Measurements from ENCODE around the gene NCR2.

NCR2 gene

DNA sequence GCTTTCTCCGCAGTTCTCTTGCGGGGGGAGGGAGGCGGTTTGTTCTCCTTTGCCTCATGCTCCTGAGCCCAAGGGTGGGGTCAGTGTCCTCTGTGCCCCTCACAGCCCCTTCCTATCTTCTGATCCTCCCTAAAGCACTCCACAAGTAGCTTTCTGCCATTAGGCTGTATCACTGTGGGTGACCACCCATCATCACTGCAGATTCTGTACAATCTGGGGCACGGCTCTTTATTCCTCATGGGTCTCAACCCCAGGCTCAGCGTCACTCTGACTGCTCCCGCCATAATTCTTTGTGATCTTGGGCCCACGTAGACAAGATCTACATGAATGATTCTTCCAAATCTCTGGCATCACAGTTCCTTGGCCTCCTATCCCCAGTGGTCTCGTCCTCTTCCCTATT is 10.5 kb downstream of the NCR2 start:
- H3K4me1 ChIP-seq (ENCODE audit: control insufficient read depth, insufficient read depth, low read length): no peaks in the 10 kb centered on the region
- no peak overlapping the region for H3K27ac ChIP-seq (ENCODE audit: low read length)
- H3K9me3 ChIP-seq (ENCODE audit: control insufficient read depth in 2 of 2, low read length in 2 of 2): peaks cover 3 to 6% of the 10 kb centered on the region in 2 donors
- no peak overlapping the region for H3K4me3 ChIP-seq (ENCODE audit: low read length in 2 of 2)
- H3K9ac ChIP-seq (ENCODE audit: low read length in 2 of 2): no peak overlapping the region
- H3K27me3 ChIP-seq (ENCODE audit: control insufficient read depth in 1 of 2, insufficient read depth in 2 of 2, low read length in 2 of 2): peaks cover 0 to 14% of the 10 kb centered on the region in 2 donors
- no peaks in the 10 kb centered on the region for H3K36me3 ChIP-seq (ENCODE audit: control insufficient read depth in 2 of 2, insufficient read depth in 2 of 2, low read length in 2 of 2)

DNA sequence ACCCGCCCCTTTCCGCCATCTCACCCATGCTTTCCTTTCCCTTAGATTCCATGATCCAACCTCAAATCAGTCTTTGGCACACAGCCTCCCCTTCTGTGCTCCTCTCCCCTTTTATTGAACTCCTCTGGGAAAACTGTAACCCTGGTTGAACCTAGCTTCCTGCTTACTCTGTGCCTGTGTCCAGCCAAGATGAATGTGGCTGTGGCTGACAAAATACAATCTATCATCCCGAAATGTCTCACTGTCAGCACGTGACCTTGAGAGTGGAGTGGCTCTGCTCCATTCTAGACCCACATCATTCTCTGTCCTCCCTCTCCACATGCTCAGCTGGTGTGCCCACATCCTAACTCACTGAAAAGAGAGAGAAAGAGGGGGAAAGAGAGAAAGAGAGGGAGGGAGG is 11.0 kb downstream of the NCR2 start:
- Histone ChIP-seq H3K27me3 (ENCODE audit: control insufficient read depth in 1 of 2, insufficient read depth in 2 of 2, low read length in 2 of 2) (peaks cover 0 to 19% of the 10 kb centered on the region in 2 donors), H3K4me3 (ENCODE audit: low read length in 2 of 2) (no peak overlapping the region), H3K4me1 (ENCODE audit: control insufficient read depth, insufficient read depth, low read length) (no peaks in the 10 kb centered on the region), H3K36me3 (ENCODE audit: control insufficient read depth in 2 of 2, insufficient read depth in 2 of 2, low read length in 2 of 2) (no peaks in the 10 kb centered on the region), H3K9me3 (ENCODE audit: control insufficient read depth in 2 of 2, low read length in 2 of 2) (peaks cover 3 to 6% of the 10 kb centered on the region in 2 donors), H3K27ac (ENCODE audit: low read length) (no peak overlapping the region), H3K9ac (ENCODE audit: low read length in 2 of 2) (no peak overlapping the region)

DNA sequence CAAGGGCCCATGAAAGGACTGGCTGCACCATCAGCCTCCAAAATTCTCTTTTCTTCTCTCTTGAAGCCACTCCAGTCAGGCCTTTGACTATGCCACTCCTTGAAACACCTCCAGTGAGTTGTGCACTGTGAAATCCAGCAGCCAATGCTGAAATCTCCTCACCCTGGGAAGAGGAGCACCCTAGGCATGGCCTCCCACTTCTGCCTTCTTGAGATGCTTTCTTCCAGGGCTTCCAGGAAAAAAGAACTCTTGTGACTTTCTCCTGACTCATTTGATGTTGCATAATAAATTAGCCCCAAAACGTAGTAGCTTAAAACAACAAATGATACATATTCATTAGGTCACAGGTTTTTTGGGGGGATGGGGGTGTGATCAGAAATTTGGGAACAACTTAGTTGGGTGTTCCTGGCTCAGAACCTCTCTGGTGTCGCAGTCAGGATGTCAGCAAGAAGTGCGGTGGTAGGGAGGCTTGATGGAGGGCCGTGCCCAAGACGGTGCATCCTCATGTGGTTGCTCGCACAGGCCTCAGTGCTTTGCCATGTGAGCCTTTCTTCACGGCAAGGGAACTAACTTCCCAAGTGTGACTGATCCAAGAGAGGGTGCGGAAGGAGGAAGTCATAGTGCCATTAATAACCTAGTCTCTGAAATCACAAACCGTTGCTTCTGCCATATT is 12.1 kb downstream of the NCR2 start:
- no peaks in the 10 kb centered on the region for H3K4me1 ChIP-seq (ENCODE audit: control insufficient read depth, insufficient read depth, low read length)
- H3K27ac ChIP-seq (ENCODE audit: low read length): no peak overlapping the region
- H3K36me3 ChIP-seq (ENCODE audit: control insufficient read depth in 2 of 2, insufficient read depth in 2 of 2, low read length in 2 of 2): no peaks in the 10 kb centered on the region
- no peak overlapping the region for H3K4me3 ChIP-seq (ENCODE audit: low read length in 2 of 2)
- H3K9ac ChIP-seq (ENCODE audit: low read length in 2 of 2): no peak overlapping the region
- peaks cover 3 to 18% of the 10 kb centered on the region in 2 donors for H3K27me3 ChIP-seq (ENCODE audit: control insufficient read depth in 1 of 2, insufficient read depth in 2 of 2, low read length in 2 of 2)
- peaks cover 3 to 6% of the 10 kb centered on the region in 2 donors for H3K9me3 ChIP-seq (ENCODE audit: control insufficient read depth in 2 of 2, low read length in 2 of 2)

DNA sequence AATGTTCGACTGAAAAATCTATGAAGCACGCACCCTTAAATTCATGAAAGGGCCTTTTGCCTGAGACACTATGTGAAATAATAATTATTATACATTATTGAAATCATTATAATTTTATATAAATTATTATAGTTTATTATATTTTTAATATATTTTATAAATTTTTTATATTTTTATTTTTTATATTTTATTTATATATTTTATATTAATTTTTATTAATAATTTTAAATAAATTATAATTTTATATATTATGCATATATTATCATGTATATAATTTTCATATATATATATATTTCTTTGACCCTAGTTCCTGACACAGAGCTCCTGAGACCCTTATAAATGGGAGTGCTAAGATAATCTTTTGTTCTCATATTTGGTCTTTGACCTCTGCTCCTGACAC is 13.5 kb downstream of the NCR2 start:
- no peaks in the 10 kb centered on the region for H3K36me3 ChIP-seq (ENCODE audit: control insufficient read depth in 2 of 2, insufficient read depth in 2 of 2, low read length in 2 of 2)
- peaks cover 7 to 22% of the 10 kb centered on the region in 2 donors for H3K27me3 ChIP-seq (ENCODE audit: control insufficient read depth in 1 of 2, insufficient read depth in 2 of 2, low read length in 2 of 2)
- H3K27ac ChIP-seq (ENCODE audit: low read length): no peak overlapping the region
- H3K9me3 ChIP-seq (ENCODE audit: control insufficient read depth in 2 of 2, low read length in 2 of 2): peaks cover 3 to 6% of the 10 kb centered on the region in 2 donors
- H3K4me3 ChIP-seq (ENCODE audit: low read length in 2 of 2): no peak overlapping the region
- H3K9ac ChIP-seq (ENCODE audit: low read length in 2 of 2): no peak overlapping the region
- no peaks in the 10 kb centered on the region for H3K4me1 ChIP-seq (ENCODE audit: control insufficient read depth, insufficient read depth, low read length)

DNA sequence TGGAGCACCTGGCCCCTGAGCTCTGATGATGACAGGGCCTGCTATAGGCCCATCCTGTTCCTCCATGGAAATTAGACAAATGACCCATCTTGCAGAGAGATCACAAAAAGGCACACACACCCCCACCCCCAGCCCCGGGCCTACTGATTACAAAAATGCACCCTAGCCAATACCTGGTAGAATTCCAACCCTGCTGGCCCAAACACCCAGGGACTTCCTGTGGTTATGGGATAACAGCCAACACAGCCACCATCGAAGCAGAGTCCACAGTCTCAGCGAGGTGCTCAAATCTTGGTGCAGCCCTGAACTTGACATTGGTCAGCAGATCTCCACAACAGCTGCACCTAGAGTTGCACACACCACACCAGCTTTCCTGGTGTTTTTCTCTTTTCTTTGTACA is 17.0 kb downstream of the NCR2 start:
- no peaks in the 10 kb centered on the region for H3K36me3 ChIP-seq (ENCODE audit: control insufficient read depth in 2 of 2, insufficient read depth in 2 of 2, low read length in 2 of 2)
- no peak overlapping the region for H3K4me3 ChIP-seq (ENCODE audit: low read length in 2 of 2)
- H3K4me1 ChIP-seq (ENCODE audit: control insufficient read depth, insufficient read depth, low read length): no peaks in the 10 kb centered on the region
- no peak overlapping the region for H3K9ac ChIP-seq (ENCODE audit: low read length in 2 of 2)
- peaks cover 3 to 6% of the 10 kb centered on the region in 2 donors for H3K9me3 ChIP-seq (ENCODE audit: control insufficient read depth in 2 of 2, low read length in 2 of 2)
- H3K27me3 ChIP-seq (ENCODE audit: control insufficient read depth in 1 of 2, insufficient read depth in 2 of 2, low read length in 2 of 2): peaks cover 10 to 24% of the 10 kb centered on the region in 2 donors
- no peak overlapping the region for H3K27ac ChIP-seq (ENCODE audit: low read length)

DNA sequence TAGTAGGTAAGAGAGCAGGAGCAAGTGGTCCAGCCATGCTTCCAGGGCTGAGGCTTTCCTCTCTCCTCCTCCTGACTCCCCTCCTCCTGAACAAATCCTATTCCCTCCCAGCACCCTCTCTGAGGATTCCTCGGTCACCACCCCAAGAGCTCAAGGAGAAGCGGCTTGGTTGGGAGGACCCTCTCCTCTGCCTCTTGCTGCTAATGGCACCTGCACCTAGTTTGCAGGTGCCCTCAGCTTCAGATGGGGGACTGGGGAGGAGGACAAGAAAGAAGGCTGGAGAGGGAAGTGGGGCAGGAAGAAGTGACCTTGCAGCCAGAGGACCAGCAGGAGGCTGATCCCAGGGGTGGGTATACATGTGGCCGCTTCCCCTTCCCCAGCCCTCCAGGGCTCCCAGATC is 17.5 kb downstream of the NCR2 start:
- Histone ChIP-seq H3K4me3 (ENCODE audit: low read length in 2 of 2) (no peak overlapping the region), H3K36me3 (ENCODE audit: control insufficient read depth in 2 of 2, insufficient read depth in 2 of 2, low read length in 2 of 2) (no peaks in the 10 kb centered on the region), H3K9me3 (ENCODE audit: control insufficient read depth in 2 of 2, low read length in 2 of 2) (peaks cover 3 to 6% of the 10 kb centered on the region in 2 donors), H3K27ac (ENCODE audit: low read length) (no peak overlapping the region), H3K27me3 (ENCODE audit: control insufficient read depth in 1 of 2, insufficient read depth in 2 of 2, low read length in 2 of 2) (peaks cover 10 to 21% of the 10 kb centered on the region in 2 donors), H3K4me1 (ENCODE audit: control insufficient read depth, insufficient read depth, low read length) (no peaks in the 10 kb centered on the region), H3K9ac (ENCODE audit: low read length in 2 of 2) (no peak overlapping the region)

DNA sequence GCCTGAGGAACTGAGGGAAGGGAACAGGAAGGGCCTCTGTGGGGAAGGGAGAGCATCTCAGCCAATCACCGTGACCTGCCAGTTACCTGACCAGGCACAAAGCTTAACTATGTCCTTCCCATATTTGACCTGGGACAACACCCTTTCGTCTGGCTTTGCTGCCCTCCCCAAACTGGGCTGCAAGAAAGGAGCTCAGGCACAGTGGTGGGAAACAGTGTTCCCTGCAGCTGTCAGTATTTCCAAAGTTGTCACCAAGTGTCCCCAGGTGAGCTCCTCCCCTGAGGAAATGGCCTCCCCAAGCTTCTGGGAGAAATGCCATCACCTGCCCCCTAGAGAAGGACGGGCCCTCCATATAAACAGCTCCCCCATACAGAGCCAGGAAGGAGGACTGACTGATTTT is 17.9 kb downstream of the NCR2 start:
- Histone ChIP-seq H3K27me3 (ENCODE audit: control insufficient read depth in 1 of 2, insufficient read depth in 2 of 2, low read length in 2 of 2) (peaks cover 10 to 21% of the 10 kb centered on the region in 2 donors), H3K27ac (ENCODE audit: low read length) (no peak overlapping the region), H3K9me3 (ENCODE audit: control insufficient read depth in 2 of 2, low read length in 2 of 2) (peaks cover 2 to 3% of the 10 kb centered on the region in 2 donors), H3K9ac (ENCODE audit: low read length in 2 of 2) (no peak overlapping the region), H3K4me1 (ENCODE audit: control insufficient read depth, insufficient read depth, low read length) (no peaks in the 10 kb centered on the region), H3K36me3 (ENCODE audit: control insufficient read depth in 2 of 2, insufficient read depth in 2 of 2, low read length in 2 of 2) (no peaks in the 10 kb centered on the region), H3K4me3 (ENCODE audit: low read length in 2 of 2) (no peak overlapping the region)

DNA sequence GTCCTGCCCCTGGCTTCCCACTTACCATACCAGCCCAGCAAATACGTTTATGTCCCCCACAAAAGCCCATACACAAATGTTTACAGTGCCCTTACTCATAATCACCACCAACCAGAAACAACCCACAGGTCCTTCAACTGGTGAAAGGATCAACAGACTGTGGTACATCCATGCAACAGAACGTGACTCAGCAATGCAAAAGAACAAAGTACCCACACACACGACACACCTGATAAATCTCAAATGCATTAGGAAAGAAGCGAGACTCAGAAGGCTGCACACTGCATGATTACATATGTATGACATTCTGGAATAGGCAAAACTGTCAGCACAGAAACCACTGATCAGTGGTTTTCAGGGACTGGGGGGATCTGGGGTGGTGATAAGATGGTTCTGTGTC is 20.5 kb downstream of the NCR2 start:
- no peaks in the 10 kb centered on the region for H3K36me3 ChIP-seq (ENCODE audit: control insufficient read depth in 2 of 2, insufficient read depth in 2 of 2, low read length in 2 of 2)

GRCh38 chr6:41356825-41357224 is 21.4 kb downstream of the NCR2 start:
- Histone ChIP-seq H3K27ac (ENCODE audit: low read length) (no peak overlapping the region), H3K9ac (ENCODE audit: low read length in 2 of 2) (no peak overlapping the region), H3K9me3 (ENCODE audit: control insufficient read depth in 2 of 2, low read length in 2 of 2) (peaks cover 0 to 10% of the 10 kb centered on the region in 2 donors), H3K27me3 (ENCODE audit: control insufficient read depth in 1 of 2, insufficient read depth in 2 of 2, low read length in 2 of 2) (peaks cover 7 to 10% of the 10 kb centered on the region in 2 donors), H3K4me3 (ENCODE audit: low read length in 2 of 2) (no peak overlapping the region), H3K36me3 (ENCODE audit: control insufficient read depth in 2 of 2, insufficient read depth in 2 of 2, low read length in 2 of 2) (no peaks in the 10 kb centered on the region), H3K4me1 (ENCODE audit: control insufficient read depth, insufficient read depth, low read length) (no peaks in the 10 kb centered on the region)

More for the DNA sequence above, 20.5 kb downstream of the NCR2 start:
- peaks cover 10 to 13% of the 10 kb centered on the region in 2 donors for H3K27me3 ChIP-seq (ENCODE audit: control insufficient read depth in 1 of 2, insufficient read depth in 2 of 2, low read length in 2 of 2)
- H3K9me3 ChIP-seq (ENCODE audit: control insufficient read depth in 2 of 2, low read length in 2 of 2): peaks cover 0 to 9% of the 10 kb centered on the region in 2 donors
- H3K27ac ChIP-seq (ENCODE audit: low read length): no peak overlapping the region
- H3K4me1 ChIP-seq (ENCODE audit: control insufficient read depth, insufficient read depth, low read length): no peaks in the 10 kb centered on the region
- H3K4me3 ChIP-seq (ENCODE audit: low read length in 2 of 2): no peak overlapping the region
- no peak overlapping the region for H3K9ac ChIP-seq (ENCODE audit: low read length in 2 of 2)

DNA sequence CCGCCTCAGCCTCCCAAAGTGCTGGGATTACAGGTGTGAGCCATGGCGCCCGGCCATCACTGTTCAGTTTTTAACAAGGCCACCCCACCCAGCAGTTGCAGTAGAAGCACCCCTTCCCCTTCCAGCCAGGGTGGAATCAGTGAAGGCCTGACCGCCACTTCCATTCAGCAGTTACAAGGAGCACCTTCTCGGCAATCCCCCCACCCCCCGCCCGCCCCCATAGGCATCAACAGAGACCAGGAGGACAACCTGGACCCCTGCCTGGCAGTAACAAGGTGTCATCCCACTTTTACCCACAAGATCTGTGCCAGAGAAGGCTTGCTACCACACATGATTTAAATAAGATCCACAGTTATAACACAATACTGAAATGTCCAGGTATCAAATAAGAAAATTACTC is 23.1 kb downstream of the NCR2 start:
- peaks cover 4 to 10% of the 10 kb centered on the region in 2 donors for H3K27me3 ChIP-seq (ENCODE audit: control insufficient read depth in 1 of 2, insufficient read depth in 2 of 2, low read length in 2 of 2)
- no peaks in the 10 kb centered on the region for H3K36me3 ChIP-seq (ENCODE audit: control insufficient read depth in 2 of 2, insufficient read depth in 2 of 2, low read length in 2 of 2)
- H3K4me1 ChIP-seq (ENCODE audit: control insufficient read depth, insufficient read depth, low read length): no peaks in the 10 kb centered on the region
- no peak overlapping the region for H3K27ac ChIP-seq (ENCODE audit: low read length)
- no peak overlapping the region for H3K9ac ChIP-seq (ENCODE audit: low read length in 2 of 2)
- H3K4me3 ChIP-seq (ENCODE audit: low read length in 2 of 2): no peak overlapping the region
- H3K9me3 ChIP-seq (ENCODE audit: control insufficient read depth in 2 of 2, low read length in 2 of 2): peaks cover 0 to 10% of the 10 kb centered on the region in 2 donors

DNA sequence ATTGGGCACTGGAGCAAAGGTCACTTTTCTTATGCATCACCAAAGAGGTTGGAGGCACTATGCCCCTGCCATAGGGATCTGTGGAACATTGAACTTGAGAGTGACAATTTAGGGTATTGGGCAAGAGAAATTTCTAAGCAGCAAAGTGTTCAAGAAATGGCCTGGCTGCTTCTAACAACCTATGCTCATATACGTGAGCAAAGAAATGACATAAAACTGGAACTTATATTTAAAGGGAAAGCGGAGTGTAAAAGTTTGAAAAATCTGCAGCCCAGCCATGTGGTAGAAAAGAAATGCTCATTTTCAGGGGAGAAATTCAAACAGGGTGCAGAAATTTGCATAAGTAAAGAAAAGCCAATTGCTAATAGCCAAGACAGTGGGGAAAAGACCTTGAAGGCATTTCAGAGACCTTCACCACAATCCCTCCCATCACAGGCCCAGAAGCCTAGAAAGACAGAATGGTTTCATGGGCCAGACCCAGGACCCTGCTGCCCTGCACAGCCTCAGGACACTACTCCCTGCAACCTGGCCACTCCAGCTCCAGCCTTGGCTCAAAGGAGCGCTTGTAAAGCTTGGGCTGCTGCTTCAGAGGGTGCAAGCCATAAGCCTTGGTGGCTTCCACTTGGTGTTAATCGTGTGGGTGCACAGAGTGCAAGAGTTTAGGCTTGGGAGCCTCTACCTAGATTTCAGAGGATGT is 24.4 kb downstream of the NCR2 start:
- Histone ChIP-seq H3K9me3 (ENCODE audit: control insufficient read depth in 2 of 2, low read length in 2 of 2) (peaks cover 0 to 10% of the 10 kb centered on the region in 2 donors), H3K9ac (ENCODE audit: low read length in 2 of 2) (no peak overlapping the region), H3K27ac (ENCODE audit: low read length) (no peak overlapping the region), H3K27me3 (ENCODE audit: control insufficient read depth in 1 of 2, insufficient read depth in 2 of 2, low read length in 2 of 2) (peaks cover 4 to 15% of the 10 kb centered on the region in 2 donors), H3K4me3 (ENCODE audit: low read length in 2 of 2) (no peak overlapping the region), H3K4me1 (ENCODE audit: control insufficient read depth, insufficient read depth, low read length) (no peaks in the 10 kb centered on the region), H3K36me3 (ENCODE audit: control insufficient read depth in 2 of 2, insufficient read depth in 2 of 2, low read length in 2 of 2) (no peaks in the 10 kb centered on the region)
